Neural cell (in vitro differentiated cells): ENCODE data around the gene ADGRL3. TPM values are rescaled to one million over a fixed set of nuclear protein-coding genes. Genes with fewer than 3 reads are reported as not detected.

Experiments
- H2AFZ ChIP-seq: fragments of 200-600, 300-800 bp; sonication (generic), shearing (Covaris generic); 2 replicates; pipeline ENCODE4 v1.6.0; 2014; ENCODE audit warnings: low read depth, mild to moderate bottlenecking, antibody characterized with exemption, low read length, moderate library complexity
- H3F3A ChIP-seq: fragments of 200-600 bp; shearing (Covaris generic); 2 replicates; pipeline ENCODE4 v1.6.1; 2016; ENCODE audit warnings: mild to moderate bottlenecking, moderate library complexity, mixed read lengths, antibody characterized with exemption, low read length; ENCODE audit not compliant: insufficient read depth, poor library complexity, severe bottlenecking
- H3K27ac ChIP-seq: fragments of 200-600, 300-800 bp; sonication (generic), shearing (Covaris generic); 2 replicates; pipeline ENCODE4 v1.5.1; 2014; ENCODE audit warnings: mild to moderate bottlenecking, low read length, moderate library complexity
- H3K27me3 ChIP-seq: fragments of 300-800, 200-600 bp; sonication (generic), shearing (Covaris generic); 2 replicates; pipeline ENCODE4 v1.6.0; 2014; ENCODE audit warnings: mild to moderate bottlenecking, low read depth, low read length, moderate library complexity; ENCODE audit not compliant: insufficient read depth
- H3K36me3 ChIP-seq: fragments of 300-800, 200-600 bp; sonication (generic), shearing (Covaris generic); 2 replicates; pipeline ENCODE4 v1.5.1; 2014; ENCODE audit warnings: mild to moderate bottlenecking, antibody characterized with exemption, low read length, moderate library complexity; ENCODE audit not compliant: insufficient read depth
- H3K4me2 ChIP-seq: fragments of 300-800, 200-600 bp; sonication (generic), shearing (Covaris generic); 2 replicates; pipeline ENCODE4 v1.6.0; 2014; ENCODE audit warnings: mild to moderate bottlenecking, low read length
- H3K4me3 ChIP-seq: fragments of 300-800, 200-600 bp; sonication (generic), shearing (Covaris generic); 2 replicates; pipeline ENCODE4 v1.5.1; 2014; ENCODE audit warnings: mild to moderate bottlenecking, low read length, moderate library complexity
- H3K79me2 ChIP-seq: fragments of 200-600 bp; shearing (Covaris generic); replicated peaks from 2 replicates; pipeline ENCODE4 v1.6.0; 2014; ENCODE audit warnings: mild to moderate bottlenecking, low read length, moderate library complexity; ENCODE audit not compliant: insufficient read depth
- H3K9ac ChIP-seq: fragments of 300-800, 200-600 bp; sonication (generic), shearing (Covaris generic); 2 replicates; pipeline ENCODE4 v1.6.1; 2016; ENCODE audit warnings: mild to moderate bottlenecking, low read length, mixed read lengths
- H3K9me2 ChIP-seq: fragments of 200-600 bp; shearing (Covaris generic); 2 replicates; pipeline ENCODE4 v1.6.1; 2016; ENCODE audit warnings: mild to moderate bottlenecking, low read length, mixed read lengths; ENCODE audit not compliant: insufficient read depth
- H3K9me3 ChIP-seq: fragments of 200-600, 300-800 bp; sonication (generic), shearing (Covaris generic); 2 replicates; pipeline ENCODE4 v1.6.1; 2016; ENCODE audit warnings: mild to moderate bottlenecking, mixed run types, low read length, moderate library complexity, mixed read lengths
- H4K20me1 ChIP-seq: fragments of 200-600 bp; shearing (Covaris generic); 2 replicates; pipeline ENCODE4 v1.6.1; 2016; ENCODE audit warnings: mild to moderate bottlenecking, mixed run types; ENCODE audit not compliant: insufficient read depth
- CTCF ChIP-seq: fragments of 450-650 bp; IDR thresholded peaks from 2 replicates; pipeline ENCODE4 v1.5.1; 2014; ENCODE audit warnings: antibody characterized with exemption, mild to moderate bottlenecking, moderate library complexity; ENCODE audit not compliant: poor library complexity, severe bottlenecking
- EP300 ChIP-seq: fragments of 450-650 bp; conservative IDR thresholded peaks from 2 replicates; pipeline ENCODE4 v1.6.1; 2014; ENCODE audit warnings: antibody characterized with exemption, mild to moderate bottlenecking, moderate library complexity; ENCODE audit not compliant: poor library complexity, severe bottlenecking
- EZH2 ChIP-seq: fragments of 200-600, 300-800 bp; shearing (Covaris generic), sonication (generic); IDR thresholded peaks from 2 replicates; pipeline ENCODE4 v1.6.1; 2014; ENCODE audit warnings: antibody characterized with exemption, low read length, borderline replicate concordance, mild to moderate bottlenecking; ENCODE audit not compliant: insufficient read depth, poor library complexity, severe bottlenecking
- MXI1 ChIP-seq: fragments of 450-650 bp; conservative IDR thresholded peaks from 2 replicates; pipeline ENCODE4 v1.6.1; 2014; ENCODE audit warnings: antibody characterized with exemption, mild to moderate bottlenecking; ENCODE audit not compliant: poor library complexity, severe bottlenecking
- POLR2AphosphoS5 ChIP-seq: IDR thresholded peaks from 2 replicates; pipeline ENCODE4 v1.6.1; 2012
- RAD21 ChIP-seq: fragments of 450-650 bp; conservative IDR thresholded peaks from 2 replicates; pipeline ENCODE4 v1.6.1; 2014; ENCODE audit warnings: antibody characterized with exemption, mild to moderate bottlenecking, moderate library complexity
- SMC3 ChIP-seq: fragments of 450-650 bp; conservative IDR thresholded peaks from 2 replicates; pipeline ENCODE4 v1.6.1; 2014; ENCODE audit warnings: antibody characterized with exemption, mild to moderate bottlenecking, moderate library complexity; ENCODE audit not compliant: poor library complexity
- TAF1 ChIP-seq: IDR thresholded peaks from 2 replicates; pipeline ENCODE4 v1.6.1; 2012; ENCODE audit warnings: low read depth
- polyA plus RNA-seq: library from polyadenylated mRNA; depleted of rRNA; stranded (reverse); fragments of >200 nt; gene quantifications from 2 replicates; pipeline ENCODE4 v1.2.3, GENCODE V29; 2014
- TF ChIP-seq, protein P1 (sequence below): IDR thresholded peaks from 2 replicates; pipeline ENCODE4 v1.6.1; 2012; ENCODE audit warnings: borderline replicate concordance

The ADGRL3 gene
- polyA plus RNA-seq, 1 donor from 2014 or later = 99.4 TPM

GRCh38 chr4:61462451-61463326 lies 262.6 kb downstream of the ADGRL3 start:
- Histone ChIP-seq H3K9me3 (no peaks in the 10 kb centered on the region), H2AFZ (no peak overlapping the region), H4K20me1 (peaks cover 5% of the 10 kb centered on the region), H3K79me2 (peaks cover 21% of the 10 kb centered on the region), H3K4me3 (no peak overlapping the region), H3K27me3 (no peaks in the 10 kb centered on the region), H3K9me2 (no peaks in the 10 kb centered on the region), H3K27ac (no peak overlapping the region), H3K36me3 (no peaks in the 10 kb centered on the region), H3K9ac (no peak overlapping the region), H3F3A (no peaks in the 10 kb centered on the region), H3K4me2 (no peak overlapping the region)
- TF ChIP-seq EZH2 (no peak), CTCF (no peak), POLR2AphosphoS5 (no peak), MXI1 (no peak)
- TF ChIP-seq, protein P1, sequence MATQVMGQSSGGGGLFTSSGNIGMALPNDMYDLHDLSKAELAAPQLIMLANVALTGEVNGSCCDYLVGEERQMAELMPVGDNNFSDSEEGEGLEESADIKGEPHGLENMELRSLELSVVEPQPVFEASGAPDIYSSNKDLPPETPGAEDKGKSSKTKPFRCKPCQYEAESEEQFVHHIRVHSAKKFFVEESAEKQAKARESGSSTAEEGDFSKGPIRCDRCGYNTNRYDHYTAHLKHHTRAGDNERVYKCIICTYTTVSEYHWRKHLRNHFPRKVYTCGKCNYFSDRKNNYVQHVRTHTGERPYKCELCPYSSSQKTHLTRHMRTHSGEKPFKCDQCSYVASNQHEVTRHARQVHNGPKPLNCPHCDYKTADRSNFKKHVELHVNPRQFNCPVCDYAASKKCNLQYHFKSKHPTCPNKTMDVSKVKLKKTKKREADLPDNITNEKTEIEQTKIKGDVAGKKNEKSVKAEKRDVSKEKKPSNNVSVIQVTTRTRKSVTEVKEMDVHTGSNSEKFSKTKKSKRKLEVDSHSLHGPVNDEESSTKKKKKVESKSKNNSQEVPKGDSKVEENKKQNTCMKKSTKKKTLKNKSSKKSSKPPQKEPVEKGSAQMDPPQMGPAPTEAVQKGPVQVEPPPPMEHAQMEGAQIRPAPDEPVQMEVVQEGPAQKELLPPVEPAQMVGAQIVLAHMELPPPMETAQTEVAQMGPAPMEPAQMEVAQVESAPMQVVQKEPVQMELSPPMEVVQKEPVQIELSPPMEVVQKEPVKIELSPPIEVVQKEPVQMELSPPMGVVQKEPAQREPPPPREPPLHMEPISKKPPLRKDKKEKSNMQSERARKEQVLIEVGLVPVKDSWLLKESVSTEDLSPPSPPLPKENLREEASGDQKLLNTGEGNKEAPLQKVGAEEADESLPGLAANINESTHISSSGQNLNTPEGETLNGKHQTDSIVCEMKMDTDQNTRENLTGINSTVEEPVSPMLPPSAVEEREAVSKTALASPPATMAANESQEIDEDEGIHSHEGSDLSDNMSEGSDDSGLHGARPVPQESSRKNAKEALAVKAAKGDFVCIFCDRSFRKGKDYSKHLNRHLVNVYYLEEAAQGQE = no peak

DNA sequence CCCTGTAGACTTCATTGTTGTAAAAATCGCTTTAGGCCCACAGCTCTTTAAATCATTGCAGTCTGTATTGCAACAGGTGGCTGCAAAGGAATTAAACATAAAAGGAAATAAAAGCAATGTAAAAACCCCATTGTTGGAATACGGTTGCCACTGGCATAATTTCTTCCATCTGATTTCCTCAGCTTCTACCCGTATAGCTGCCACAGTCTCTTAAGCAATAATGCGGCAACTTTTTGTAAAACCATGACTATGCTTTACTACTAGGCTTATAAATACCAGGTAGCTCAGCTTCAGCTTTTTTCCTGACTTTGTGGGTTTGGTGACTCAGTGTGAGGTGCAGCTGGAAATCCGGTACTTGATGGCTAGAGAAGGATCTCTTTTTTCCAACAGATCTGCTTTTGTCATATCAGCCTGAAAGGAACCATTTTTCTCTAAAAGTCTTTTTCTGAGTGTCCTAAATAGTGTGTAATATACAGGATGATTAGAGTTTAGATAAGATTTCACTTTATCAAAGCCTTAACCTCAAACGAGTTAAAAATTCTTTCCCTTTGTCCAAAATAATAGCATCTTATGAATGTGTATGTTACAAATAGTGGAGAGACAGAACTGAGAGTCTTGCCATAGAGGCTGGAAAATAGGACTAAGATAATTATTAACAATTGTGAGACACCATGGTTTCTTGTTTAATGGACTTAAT lies 268.0 kb downstream of the ADGRL3 start:
- Histone ChIP-seq H3K9me2 (no peaks in the 10 kb centered on the region), H3K36me3 (no peaks in the 10 kb centered on the region), H3K79me2 (peaks cover 17% of the 10 kb centered on the region), H2AFZ (no peak overlapping the region), H3K4me2 (no peak overlapping the region), H3K9ac (no peak overlapping the region), H3K9me3 (no peaks in the 10 kb centered on the region), H3K4me3 (no peak overlapping the region), H3K27ac (no peak overlapping the region), H4K20me1 (no peaks in the 10 kb centered on the region), H3K27me3 (no peaks in the 10 kb centered on the region), H3F3A (no peaks in the 10 kb centered on the region)
- no peak for TF ChIP-seq TAF1
- no peak for TF ChIP-seq MXI1
- TF ChIP-seq POLR2AphosphoS5 = no peak
- no peak for TF ChIP-seq CTCF
- TF ChIP-seq SMC3 = no peak
- TF ChIP-seq RAD21 = no peak
- TF ChIP-seq EZH2 = no peak
- TF ChIP-seq, protein P1 = no peak
- TF ChIP-seq EP300 = no peak
